Measurements from ENCODE around the gene TBC1D8.

TBC1D8 gene

DNA sequence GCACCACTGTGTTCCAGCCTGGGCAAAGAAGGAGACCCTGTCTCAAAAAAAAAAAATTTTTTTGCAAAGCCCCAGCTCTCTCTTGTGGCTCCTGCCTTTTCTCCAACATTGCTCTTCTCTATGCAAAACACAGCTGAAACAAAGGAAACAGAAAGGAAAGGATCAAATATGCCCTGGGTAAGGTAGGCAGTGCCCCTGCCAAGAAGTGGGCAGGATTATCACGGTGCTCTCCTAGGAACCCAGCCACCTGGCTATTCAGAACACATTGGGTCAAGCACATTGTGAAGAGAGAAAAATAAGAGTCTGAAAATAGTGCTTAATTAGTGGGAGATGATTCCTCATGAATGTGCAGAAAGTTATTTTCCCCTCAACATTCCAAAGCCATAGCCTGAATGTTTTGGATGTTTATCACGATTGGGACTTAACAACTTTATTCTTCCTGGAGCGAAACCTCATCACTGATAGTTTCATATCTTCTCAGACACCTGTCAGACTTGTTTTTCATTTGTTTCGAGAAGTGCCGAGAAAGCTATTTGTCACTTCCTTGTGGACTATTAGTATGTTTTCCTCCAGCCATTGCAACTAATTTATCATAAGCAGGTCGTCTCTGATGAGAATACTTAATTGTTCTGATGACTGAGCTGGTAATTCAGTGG lies 191.8 kb downstream of the TBC1D8 start:
- no peak for DNase-seq (ENCODE audit: low read depth in 2 of 3, low spot score in 1 of 3)

DNA sequence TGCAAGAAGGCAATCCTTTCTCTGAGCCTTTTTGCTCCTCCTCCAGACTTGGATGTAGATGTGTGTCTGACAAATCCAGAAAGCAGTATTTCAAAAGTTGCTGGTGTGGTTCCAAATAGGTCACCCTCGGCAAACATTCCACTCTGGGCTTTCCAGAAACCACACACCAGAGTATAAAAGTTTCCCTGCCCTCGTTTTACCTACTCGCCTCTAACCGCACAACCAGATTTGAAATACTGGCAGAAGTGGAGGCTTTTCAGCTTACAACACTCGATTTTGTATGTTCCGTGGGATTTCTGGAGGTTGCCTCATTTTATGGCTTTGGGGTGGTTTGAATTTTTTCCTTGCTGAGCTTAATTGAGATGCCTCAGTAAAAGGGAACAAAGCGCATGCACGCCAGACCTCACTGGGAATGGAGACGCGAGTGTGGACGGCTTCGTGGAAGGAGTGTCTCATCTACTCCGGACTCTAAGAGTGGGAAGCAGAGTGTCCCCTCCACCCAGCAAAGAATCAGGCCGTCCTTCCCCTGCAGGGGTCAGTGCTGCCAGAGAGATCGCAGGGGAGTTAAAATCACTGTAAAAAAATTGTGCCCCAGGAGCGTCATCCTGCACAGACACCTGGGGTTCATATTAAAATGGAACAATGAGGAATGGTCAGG lies 193.1 kb downstream of the TBC1D8 start:
- no peak for DNase-seq (ENCODE audit: low read depth in 2 of 3, low spot score in 1 of 3)
